ENCODE results near the gene NAGK. TPM values are rescaled to one million over a fixed set of nuclear protein-coding genes. Genes with fewer than 3 reads are reported as not detected.

The NAGK gene
- total and polyA plus RNA-seq, 2 of the 8 experiments (the other 6 are each of a cell fraction or from before 2014, with no cell fraction given) = 57.9 to 59.9 TPM

- TF ChIP-seq KDM5A (IDR thresholded peaks at IDR 0.05; ENCODE audit: low read length) (no peak), CHD2 (IDR thresholded peaks at IDR 0.05; ENCODE audit: low read length) (no peak), EZH2 (IDR thresholded peaks at IDR 0.05; ENCODE audit: low read depth, low read length, severe bottlenecking) (no peak), PHF8 (conservative IDR thresholded peaks at IDR 0.05; ENCODE audit: low read depth, low read length) (no peak)
These were observed 5.0 kb downstream of the NAGK start (continued) for GRCh38 chr2:71073475-71073874.

All from H1 (cell line).